Measurements from ENCODE around the gene COX8A. TPM values are rescaled to one million over a fixed set of nuclear protein-coding genes. Genes with fewer than 3 reads are reported as not detected.
"Not testable (repeated sequence)": the region's sequence is repeated elsewhere in the genome, so short reads cannot be mapped to it uniquely, and the experiment has no call there.

COX8A gene
- total and polyA plus RNA-seq, 4 donors: 149 to 779 (median 514) TPM

DNA sequence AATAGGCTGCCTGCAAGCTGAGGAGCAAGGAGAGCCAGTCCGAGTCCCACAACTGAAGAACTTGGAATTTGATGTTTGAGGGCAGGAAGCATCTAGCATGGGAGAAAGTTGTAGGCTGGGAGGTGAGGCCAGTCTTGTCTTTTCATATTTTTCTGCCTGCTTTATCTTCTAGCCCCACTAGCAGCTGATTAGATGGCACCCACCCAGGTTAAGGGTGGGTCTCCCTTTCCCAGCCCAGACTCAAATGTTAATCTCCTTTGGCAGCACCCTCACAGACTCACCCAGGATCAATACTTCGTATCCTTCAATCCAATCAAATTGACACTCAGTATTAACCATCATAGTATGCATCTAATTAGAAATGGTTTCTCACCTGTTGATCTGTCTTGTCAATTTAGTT lies 5.0 kb upstream of the COX8A start:
- 88 to 96% methylated on average over 2 of the region's 2 CpGs for WGBS, 2 donors
- no peak overlapping the region for H3K27ac ChIP-seq (ENCODE audit: low read depth in 1 of 2, low read length in 1 of 2)
- H3K9ac ChIP-seq (ENCODE audit: insufficient read depth in 1 of 2, low read length in 2 of 2): no peak overlapping the region
- no peaks in the 10 kb centered on the region for H3K36me3 ChIP-seq (ENCODE audit: control insufficient read depth in 4 of 4, insufficient read depth in 4 of 4, low read length in 4 of 4)
- no peak overlapping the region for H3K4me3 ChIP-seq
- no peak for ATAC-seq (ENCODE audit: insufficient read depth, low FRiP score)
- no peaks in the 10 kb centered on the region for H3K9me3 ChIP-seq (ENCODE audit: control insufficient read depth in 4 of 4, insufficient read depth in 3 of 4, low read length in 3 of 4)
- no peaks in the 10 kb centered on the region for H3K4me1 ChIP-seq (ENCODE audit: control insufficient read depth in 5 of 5, insufficient read depth in 5 of 5, low read length in 5 of 5)
- no peak for DNase-seq
- TF ChIP-seq, protein P1, sequence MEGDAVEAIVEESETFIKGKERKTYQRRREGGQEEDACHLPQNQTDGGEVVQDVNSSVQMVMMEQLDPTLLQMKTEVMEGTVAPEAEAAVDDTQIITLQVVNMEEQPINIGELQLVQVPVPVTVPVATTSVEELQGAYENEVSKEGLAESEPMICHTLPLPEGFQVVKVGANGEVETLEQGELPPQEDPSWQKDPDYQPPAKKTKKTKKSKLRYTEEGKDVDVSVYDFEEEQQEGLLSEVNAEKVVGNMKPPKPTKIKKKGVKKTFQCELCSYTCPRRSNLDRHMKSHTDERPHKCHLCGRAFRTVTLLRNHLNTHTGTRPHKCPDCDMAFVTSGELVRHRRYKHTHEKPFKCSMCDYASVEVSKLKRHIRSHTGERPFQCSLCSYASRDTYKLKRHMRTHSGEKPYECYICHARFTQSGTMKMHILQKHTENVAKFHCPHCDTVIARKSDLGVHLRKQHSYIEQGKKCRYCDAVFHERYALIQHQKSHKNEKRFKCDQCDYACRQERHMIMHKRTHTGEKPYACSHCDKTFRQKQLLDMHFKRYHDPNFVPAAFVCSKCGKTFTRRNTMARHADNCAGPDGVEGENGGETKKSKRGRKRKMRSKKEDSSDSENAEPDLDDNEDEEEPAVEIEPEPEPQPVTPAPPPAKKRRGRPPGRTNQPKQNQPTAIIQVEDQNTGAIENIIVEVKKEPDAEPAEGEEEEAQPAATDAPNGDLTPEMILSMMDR (IDR thresholded peaks at IDR 0.05; ENCODE audit: control extremely low read depth, extremely low read depth): no peak
- H3K27me3 ChIP-seq (ENCODE audit: control insufficient read depth in 3 of 3, insufficient read depth in 3 of 3, low read length in 2 of 3): peaks cover 0 to 3% (median 0%) of the 10 kb centered on the region in 3 donors

- no peak overlapping the region for H3K27ac ChIP-seq (ENCODE audit: low read depth in 1 of 2, low read length in 1 of 2)
- H3K27me3 ChIP-seq (ENCODE audit: control insufficient read depth in 3 of 3, insufficient read depth in 3 of 3, low read length in 2 of 3): peaks cover 0 to 3% (median 0%) of the 10 kb centered on the region in 3 donors
- DNase-seq (no peak), ATAC-seq (ENCODE audit: insufficient read depth, low FRiP score) (no peak)
- WGBS, 2 donors: 36 to 71% methylated on average over 5 of the region's 5 CpGs
- no peak overlapping the region for H3K4me3 ChIP-seq
- H3K9me3 ChIP-seq (ENCODE audit: control insufficient read depth in 4 of 4, insufficient read depth in 3 of 4, low read length in 3 of 4): no peaks in the 10 kb centered on the region
- TF ChIP-seq, protein P1 (IDR thresholded peaks at IDR 0.05; ENCODE audit: control extremely low read depth, extremely low read depth): no peak
- H3K4me1 ChIP-seq (ENCODE audit: control insufficient read depth in 5 of 5, insufficient read depth in 5 of 5, low read length in 5 of 5): peaks cover 0 to 6% (median 4%) of the 10 kb centered on the region in 5 donors
- H3K9ac ChIP-seq (ENCODE audit: insufficient read depth in 1 of 2, low read length in 2 of 2): no peak overlapping the region
- peaks cover 0 to 3% (median 1%) of the 10 kb centered on the region in 4 donors for H3K36me3 ChIP-seq (ENCODE audit: control insufficient read depth in 4 of 4, insufficient read depth in 4 of 4, low read length in 4 of 4)
Measured at GRCh38 chr11:63970902-63971301, 3.5 kb upstream of the COX8A start.

DNA sequence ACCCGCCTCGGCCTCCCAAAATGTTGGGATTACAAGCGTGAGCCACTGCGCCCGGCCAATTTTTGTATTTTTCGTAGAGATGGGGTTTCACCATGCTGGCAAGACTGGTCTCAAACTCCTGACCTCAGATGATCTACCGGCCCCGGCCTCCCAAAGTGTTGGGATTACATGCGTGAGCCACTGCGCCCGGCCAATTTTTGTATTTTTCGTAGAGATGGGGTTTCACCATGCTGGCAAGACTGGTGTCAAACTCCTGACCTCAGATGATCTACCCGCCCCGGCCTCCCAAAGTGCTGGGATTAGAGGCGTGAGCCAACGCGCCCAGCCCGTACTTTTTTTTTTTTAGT lies 535 bp upstream of the COX8A start:
- not testable (repeated sequence) for H3K27ac ChIP-seq (ENCODE audit: low read depth in 1 of 2, low read length in 1 of 2); H3K36me3 ChIP-seq (ENCODE audit: control insufficient read depth in 4 of 4, insufficient read depth in 4 of 4, low read length in 4 of 4); H3K4me3 ChIP-seq; DNase-seq; H3K9ac ChIP-seq (ENCODE audit: insufficient read depth in 1 of 2, low read length in 2 of 2); H3K27me3 ChIP-seq (ENCODE audit: control insufficient read depth in 3 of 3, insufficient read depth in 3 of 3, low read length in 2 of 3); H3K9me3 ChIP-seq (ENCODE audit: control insufficient read depth in 4 of 4, insufficient read depth in 3 of 4, low read length in 3 of 4); ATAC-seq (ENCODE audit: insufficient read depth, low FRiP score)
- H3K4me1 ChIP-seq (ENCODE audit: control insufficient read depth in 5 of 5, insufficient read depth in 5 of 5, low read length in 5 of 5): peaks cover 0 to 14% (median 7%) of the 10 kb centered on the region in 5 donors
- 67 to 71% methylated on average over 18 of the region's 18 CpGs for WGBS, 2 donors

DNA sequence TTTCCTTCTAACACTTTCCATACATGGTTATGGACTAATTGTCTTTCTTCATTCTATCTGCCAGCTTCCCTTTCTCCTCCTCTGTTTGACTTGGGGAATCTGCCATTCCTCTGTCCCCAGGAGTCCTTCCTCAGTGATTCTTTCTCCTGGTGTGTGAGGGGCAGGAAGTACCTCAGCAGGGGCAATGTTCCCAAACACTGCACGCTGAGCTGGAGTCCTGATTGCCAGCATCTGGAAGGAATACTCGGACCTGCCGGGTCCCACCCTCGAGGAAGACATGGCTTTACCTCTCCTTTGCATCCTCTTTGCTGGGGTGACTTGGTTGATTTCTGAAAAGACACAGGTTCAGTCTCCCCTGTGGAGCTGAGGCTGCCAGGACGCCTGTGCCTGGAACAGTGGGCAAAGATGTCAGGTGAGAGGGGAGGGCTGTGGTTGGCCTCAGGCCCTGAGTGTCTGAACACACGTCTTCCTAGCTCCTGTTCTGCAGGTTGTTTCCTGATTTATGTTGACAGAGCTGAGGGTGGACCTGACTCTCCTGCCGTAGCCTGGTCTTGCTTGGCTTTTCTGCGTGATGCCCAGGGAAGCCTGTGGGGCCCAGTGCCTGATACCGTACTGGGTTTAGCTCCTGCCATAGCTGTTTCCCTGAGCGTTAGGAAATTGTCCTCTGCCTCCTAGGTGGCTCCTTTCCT lies 4.3 kb downstream of the COX8A start:
- Histone ChIP-seq H3K4me1 (ENCODE audit: control insufficient read depth in 5 of 5, insufficient read depth in 5 of 5, low read length in 5 of 5) (peaks cover 0 to 14% (median 7%) of the 10 kb centered on the region in 5 donors), H3K4me3 (no peak overlapping the region), H3K27ac (ENCODE audit: low read depth in 1 of 2, low read length in 1 of 2) (no peak overlapping the region), H3K9ac (ENCODE audit: insufficient read depth in 1 of 2, low read length in 2 of 2) (no peak overlapping the region), H3K27me3 (ENCODE audit: control insufficient read depth in 3 of 3, insufficient read depth in 3 of 3, low read length in 2 of 3) (no peaks in the 10 kb centered on the region), H3K9me3 (ENCODE audit: control insufficient read depth in 4 of 4, insufficient read depth in 3 of 4, low read length in 3 of 4) (no peaks in the 10 kb centered on the region), H3K36me3 (ENCODE audit: control insufficient read depth in 4 of 4, insufficient read depth in 4 of 4, low read length in 4 of 4) (peaks cover 0 to 7% (median 3%) of the 10 kb centered on the region in 4 donors)
- DNase-seq: no peak
- TF ChIP-seq, protein P1 (IDR thresholded peaks at IDR 0.05; ENCODE audit: control extremely low read depth, extremely low read depth): no peak
- 80 to 83% methylated on average over 10 of the region's 10 CpGs for WGBS, 2 donors
- no peak for ATAC-seq (ENCODE audit: insufficient read depth, low FRiP score)

All from lung (tissue), 12 donors.